ENCODE measurements around the gene ACOXL. TPM values are rescaled to one million over a fixed set of nuclear protein-coding genes. Genes with fewer than 3 reads are reported as not detected.

Gene ACOXL
- total and polyA plus RNA-seq, 12 donors, result 0.05 to 0.19 (median 0.12) TPM; not detected in 8

GRCh38 chr2:110906613-110907298 lies 174.4 kb downstream of the ACOXL start:
- TF ChIP-seq CTCF (IDR thresholded peaks at IDR 0.05) (no peak), POLR2A (IDR thresholded peaks at IDR 0.05) (no peak)
- H3K27me3 ChIP-seq, result no peaks in the 10 kb centered on the region
- no peak overlapping the region for H3K4me3 ChIP-seq
- H3K36me3 ChIP-seq (replicated peaks in 1 of 2), result no peaks in the 10 kb centered on the region
- no peak overlapping the region for H3K27ac ChIP-seq
- 84 to 97% (median 93%) methylated on average over 6 of the region's 6 CpGs for WGBS, 4 donors
- intact Hi-C loops (cut with DNase I), result no loop called here
- no peaks in the 10 kb centered on the region for H3K4me1 ChIP-seq (replicated peaks in 1 of 2)
- peaks cover 0 to 12% (median 5%) of the 10 kb centered on the region in 3 donors for H3K9me3 ChIP-seq (replicated peaks in 1 of 3)
- DNase-seq, result no peak

GRCh38 chr2:110909501-110909900 lies 177.1 kb downstream of the ACOXL start:
- H3K4me1 ChIP-seq (replicated peaks in 1 of 2), result no peaks in the 10 kb centered on the region
- H3K27me3 ChIP-seq, result no peaks in the 10 kb centered on the region
- TF ChIP-seq POLR2A (IDR thresholded peaks at IDR 0.05) (no peak), CTCF (IDR thresholded peaks at IDR 0.05) (no peak)
- intact Hi-C loops (cut with DNase I), result no loop called here
- H3K9me3 ChIP-seq (replicated peaks in 1 of 3), result peaks cover 0 to 12% (median 9%) of the 10 kb centered on the region in 3 donors
- no peak overlapping the region for H3K4me3 ChIP-seq
- DNase-seq, result no peak
- H3K36me3 ChIP-seq (replicated peaks in 1 of 2), result no peaks in the 10 kb centered on the region
- H3K27ac ChIP-seq, result no peak overlapping the region
- 82 to 92% (median 91%) methylated on average over 3 of the region's 3 CpGs for WGBS, 4 donors

- WGBS, 4 donors, result 56 to 70% (median 63%) methylated on average over 1 of the region's 1 CpG
- Histone ChIP-seq H3K27ac (no peak overlapping the region), H3K4me3 (no peak overlapping the region), H3K27me3 (no peaks in the 10 kb centered on the region), H3K36me3 (replicated peaks in 1 of 2) (no peaks in the 10 kb centered on the region), H3K4me1 (replicated peaks in 1 of 2) (no peaks in the 10 kb centered on the region), H3K9me3 (replicated peaks in 1 of 3) (peaks cover 0 to 12% (median 9%) of the 10 kb centered on the region in 3 donors)
- intact Hi-C loops (cut with DNase I), result no loop called here
- TF ChIP-seq CTCF (IDR thresholded peaks at IDR 0.05) (no peak), POLR2A (IDR thresholded peaks at IDR 0.05) (no peak)
- no peak for DNase-seq
These were observed 178.1 kb downstream of the ACOXL start for GRCh38 chr2:110910423-110910822.

DNA sequence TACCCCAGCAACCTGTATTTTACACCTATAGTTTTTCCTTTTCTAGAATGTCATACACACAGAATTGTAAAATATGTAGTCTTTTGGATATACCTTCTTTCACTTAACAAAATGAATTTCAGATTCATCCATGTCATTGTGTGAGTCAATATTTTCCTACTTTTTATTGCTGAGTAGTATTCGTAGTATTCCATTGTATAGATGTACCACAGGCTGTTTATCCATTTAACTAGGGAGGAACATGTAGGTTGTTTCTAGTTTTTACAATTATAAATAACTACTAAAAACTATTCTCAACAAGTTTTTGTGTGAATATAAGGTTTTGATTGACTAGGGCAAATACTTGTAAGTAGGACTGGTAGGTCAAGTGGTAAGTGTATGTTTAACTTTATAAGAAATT lies 187.4 kb downstream of the ACOXL start:
- intact Hi-C loops (cut with DNase I), result no loop called here
- 93 to 100% (median 96%) methylated on average over 1 of the region's 1 CpG for WGBS, 4 donors
- no peak for DNase-seq

More for the DNA sequence above, 187.4 kb downstream of the ACOXL start:
- no peak for TF ChIP-seq CTCF (IDR thresholded peaks at IDR 0.05)
- no peak for TF ChIP-seq POLR2A (IDR thresholded peaks at IDR 0.05)
- H3K9me3 ChIP-seq (replicated peaks in 1 of 3), result no peaks in the 10 kb centered on the region
- no peaks in the 10 kb centered on the region for H3K36me3 ChIP-seq (replicated peaks in 1 of 2)
- H3K4me1 ChIP-seq (replicated peaks in 1 of 2), result no peaks in the 10 kb centered on the region
- H3K4me3 ChIP-seq, result no peak overlapping the region
- no peak overlapping the region for H3K27ac ChIP-seq
- H3K27me3 ChIP-seq, result no peaks in the 10 kb centered on the region
